SK-N-SH treated with all-trans-retinoic acid at 6 μM for 48 hours (cell line): ENCODE results near the gene ADAD1.

Experiments used
- ATAC-seq: fragments of 200-7000 bp; cut with Tn5 transposase; 3 replicates; pipeline ENCODE4 v1.9.1; 2020; ENCODE audit warnings: mild to moderate bottlenecking, moderate library complexity
- ARNTL ChIP-seq: fragments of 450-650 bp; formaldehyde crosslinking; IDR thresholded peaks from 2 replicates; pipeline ENCODE4 v1.5.0; 2020; ENCODE audit warnings: low read depth, mild to moderate bottlenecking, moderate library complexity, borderline replicate concordance
- BACH2 ChIP-seq: fragments of 250-450 bp; sonication (Bioruptor Pico); IDR thresholded peaks from 2 replicates; pipeline ENCODE4 v1.9.0; 2021; ENCODE audit warnings: mild to moderate bottlenecking, borderline replicate concordance
- CREB5 ChIP-seq: fragments of 250-450 bp; sonication (Bioruptor Pico); IDR thresholded peaks from 2 replicates; pipeline ENCODE4 v1.5.1; 2020; ENCODE audit warnings: low read depth, mild to moderate bottlenecking, moderate library complexity
- CSRNP3 ChIP-seq: fragments of 250-450 bp; sonication (Bioruptor Pico); IDR thresholded peaks from 2 replicates; pipeline ENCODE4 v1.5.1; 2021; ENCODE audit warnings: mild to moderate bottlenecking, moderate library complexity
- ESRRG ChIP-seq: fragments of 250-450 bp; sonication (Bioruptor Pico); IDR thresholded peaks from 2 replicates; pipeline ENCODE4 v1.6.1; 2021; ENCODE audit warnings: mild to moderate bottlenecking
- GLIS3 ChIP-seq: fragments of 250-450 bp; sonication (Bioruptor Pico); IDR thresholded peaks from 2 replicates; pipeline ENCODE4 v1.5.0; 2020; ENCODE audit warnings: mild to moderate bottlenecking, moderate library complexity
- OSR1 ChIP-seq: fragments of 250-450 bp; sonication (Bioruptor Pico); IDR thresholded peaks from 2 replicates; pipeline ENCODE4 v1.8.0; 2022; ENCODE audit warnings: moderate library complexity, mild to moderate bottlenecking, inconsistent platforms
- PPARA ChIP-seq: fragments of 250-450 bp; sonication (Bioruptor Pico); IDR thresholded peaks from 2 replicates; pipeline ENCODE4 v1.5.0; 2020; ENCODE audit warnings: mild to moderate bottlenecking, borderline replicate concordance
- RARB ChIP-seq: fragments of 250-450 bp; sonication (Bioruptor Pico); IDR thresholded peaks from 2 replicates; pipeline ENCODE4 v1.8.0; 2021; ENCODE audit warnings: mild to moderate bottlenecking, moderate library complexity
- SNAI2 ChIP-seq: fragments of 250-450 bp; sonication (Bioruptor Pico); IDR thresholded peaks from 2 replicates; pipeline ENCODE4 v1.5.0; 2020; ENCODE audit warnings: mild to moderate bottlenecking, moderate library complexity
- TCF4 ChIP-seq: fragments of 250-450 bp; sonication (Bioruptor Pico); IDR thresholded peaks from 2 replicates; pipeline ENCODE4 v1.8.0; 2021; ENCODE audit warnings: mild to moderate bottlenecking, moderate library complexity, borderline replicate concordance
- TOX ChIP-seq: fragments of 250-450 bp; sonication (Bioruptor Pico); IDR thresholded peaks from 2 replicates; pipeline ENCODE4 v1.8.0; 2021; ENCODE audit warnings: mild to moderate bottlenecking, moderate library complexity, borderline replicate concordance
- TSHZ2 ChIP-seq: fragments of 250-450 bp; sonication (Bioruptor Pico); IDR thresholded peaks from 2 replicates; pipeline ENCODE4 v1.5.0; 2020; ENCODE audit warnings: mild to moderate bottlenecking, moderate library complexity
- ZC3H10 ChIP-seq: fragments of 250-450 bp; sonication (Bioruptor Pico); IDR thresholded peaks from 2 replicates; pipeline ENCODE4 v1.5.1; 2021; ENCODE audit warnings: mild to moderate bottlenecking, moderate library complexity
- ZFP3 ChIP-seq: fragments of 250-450 bp; sonication (Bioruptor Pico); IDR thresholded peaks from 2 replicates; pipeline ENCODE4 v1.5.0; 2020; ENCODE audit warnings: mild to moderate bottlenecking, moderate library complexity
- ZFP30 ChIP-seq: fragments of 450-650 bp; formaldehyde crosslinking; IDR thresholded peaks from 2 replicates; pipeline ENCODE4 v1.5.0; 2022; ENCODE audit warnings: mild to moderate bottlenecking, moderate library complexity
- ZNF565 ChIP-seq: fragments of 450-650 bp; formaldehyde crosslinking; conservative IDR thresholded peaks from 2 replicates; pipeline ENCODE4 v1.5.0; 2020; ENCODE audit warnings: low read depth, mild to moderate bottlenecking, moderate library complexity
- ZNF70 ChIP-seq: fragments of 450-650 bp; formaldehyde crosslinking; IDR thresholded peaks from 2 replicates; pipeline ENCODE4 v1.5.0; 2020; ENCODE audit warnings: mild to moderate bottlenecking, moderate library complexity
- ZNF8 ChIP-seq: fragments of 450-650 bp; formaldehyde crosslinking; IDR thresholded peaks from 2 replicates; pipeline ENCODE4 v1.5.0; 2020; ENCODE audit warnings: mild to moderate bottlenecking, moderate library complexity
- TF ChIP-seq, protein P1 (sequence below): fragments of 250-450 bp; sonication (Bioruptor Pico); IDR thresholded peaks from 2 replicates; pipeline ENCODE4 v1.8.0; 2020; ENCODE audit warnings: mild to moderate bottlenecking, moderate library complexity, borderline replicate concordance
- TF ChIP-seq, protein P2 (sequence below): fragments of 250-450 bp; sonication (Bioruptor Pico); IDR thresholded peaks from 2 replicates; pipeline ENCODE4 v1.8.0; 2021; ENCODE audit warnings: low read depth, mild to moderate bottlenecking, moderate library complexity, borderline replicate concordance

Gene ADAD1

GRCh38 chr4:122431351-122431750 lies 52.5 kb downstream of the ADAD1 start (continued):
- TF ChIP-seq CREB5 (CRISPR knock-in tag), result no peak
- TF ChIP-seq GLIS3, result no peak
- TF ChIP-seq TOX (CRISPR knock-in tag), result no peak
- no peak for TF ChIP-seq RARB (CRISPR knock-in tag)

- TF ChIP-seq, protein P1, sequence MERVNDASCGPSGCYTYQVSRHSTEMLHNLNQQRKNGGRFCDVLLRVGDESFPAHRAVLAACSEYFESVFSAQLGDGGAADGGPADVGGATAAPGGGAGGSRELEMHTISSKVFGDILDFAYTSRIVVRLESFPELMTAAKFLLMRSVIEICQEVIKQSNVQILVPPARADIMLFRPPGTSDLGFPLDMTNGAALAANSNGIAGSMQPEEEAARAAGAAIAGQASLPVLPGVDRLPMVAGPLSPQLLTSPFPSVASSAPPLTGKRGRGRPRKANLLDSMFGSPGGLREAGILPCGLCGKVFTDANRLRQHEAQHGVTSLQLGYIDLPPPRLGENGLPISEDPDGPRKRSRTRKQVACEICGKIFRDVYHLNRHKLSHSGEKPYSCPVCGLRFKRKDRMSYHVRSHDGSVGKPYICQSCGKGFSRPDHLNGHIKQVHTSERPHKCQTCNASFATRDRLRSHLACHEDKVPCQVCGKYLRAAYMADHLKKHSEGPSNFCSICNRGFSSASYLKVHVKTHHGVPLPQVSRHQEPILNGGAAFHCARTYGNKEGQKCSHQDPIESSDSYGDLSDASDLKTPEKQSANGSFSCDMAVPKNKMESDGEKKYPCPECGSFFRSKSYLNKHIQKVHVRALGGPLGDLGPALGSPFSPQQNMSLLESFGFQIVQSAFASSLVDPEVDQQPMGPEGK (CRISPR knock-in tag), result no peak
- TF ChIP-seq ZFP3 (CRISPR knock-in tag), result no peak
- no peak for TF ChIP-seq OSR1 (CRISPR knock-in tag)
- TF ChIP-seq SNAI2 (CRISPR knock-in tag), result no peak
- TF ChIP-seq CREB5 (CRISPR knock-in tag), result no peak
- no peak for TF ChIP-seq ZFP30 (CRISPR knock-in tag)
- no peak for TF ChIP-seq TCF4 (CRISPR knock-in tag)
- TF ChIP-seq ESRRG (CRISPR knock-in tag), result no peak
- no peak for TF ChIP-seq ZNF565 (CRISPR knock-in tag)
- no peak for TF ChIP-seq PPARA (CRISPR knock-in tag)
- TF ChIP-seq TSHZ2 (CRISPR knock-in tag), result no peak
- no peak for TF ChIP-seq RARB (CRISPR knock-in tag)
- no peak for TF ChIP-seq ZC3H10 (CRISPR knock-in tag)
- no peak for TF ChIP-seq ARNTL (CRISPR knock-in tag)
- TF ChIP-seq ZNF70 (CRISPR knock-in tag), result no peak
- ATAC-seq, result no peak
Measured at GRCh38 chr4:122434285-122434684, 55.5 kb downstream of the ADAD1 start.

GRCh38 chr4:122450847-122451246 lies 72.0 kb downstream of the ADAD1 start:
- peak; percentile 80 for ATAC-seq
- no peak for TF ChIP-seq TCF4 (CRISPR knock-in tag)
- no peak for TF ChIP-seq PPARA (CRISPR knock-in tag)
- no peak for TF ChIP-seq BACH2
- no peak for TF ChIP-seq CSRNP3 (CRISPR knock-in tag)
- TF ChIP-seq SNAI2 (CRISPR knock-in tag), result no peak
- no peak for TF ChIP-seq ARNTL (CRISPR knock-in tag)
- TF ChIP-seq ZNF8 (CRISPR knock-in tag), result no peak
- TF ChIP-seq TSHZ2 (CRISPR knock-in tag), result no peak
- TF ChIP-seq, protein P2, sequence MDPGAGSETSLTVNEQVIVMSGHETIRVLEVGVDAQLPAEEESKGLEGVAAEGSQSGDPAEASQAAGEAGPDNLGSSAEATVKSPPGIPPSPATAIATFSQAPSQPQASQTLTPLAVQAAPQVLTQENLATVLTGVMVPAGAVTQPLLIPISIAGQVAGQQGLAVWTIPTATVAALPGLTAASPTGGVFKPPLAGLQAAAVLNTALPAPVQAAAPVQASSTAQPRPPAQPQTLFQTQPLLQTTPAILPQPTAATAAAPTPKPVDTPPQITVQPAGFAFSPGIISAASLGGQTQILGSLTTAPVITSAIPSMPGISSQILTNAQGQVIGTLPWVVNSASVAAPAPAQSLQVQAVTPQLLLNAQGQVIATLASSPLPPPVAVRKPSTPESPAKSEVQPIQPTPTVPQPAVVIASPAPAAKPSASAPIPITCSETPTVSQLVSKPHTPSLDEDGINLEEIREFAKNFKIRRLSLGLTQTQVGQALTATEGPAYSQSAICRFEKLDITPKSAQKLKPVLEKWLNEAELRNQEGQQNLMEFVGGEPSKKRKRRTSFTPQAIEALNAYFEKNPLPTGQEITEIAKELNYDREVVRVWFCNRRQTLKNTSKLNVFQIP, result no peak
- TF ChIP-seq ZFP3 (CRISPR knock-in tag), result no peak
- TF ChIP-seq ZNF70 (CRISPR knock-in tag), result no peak
